Muscle layer of duodenum (tissue), 2 donors: Measurements from ENCODE around the gene G2E3.
"Not testable (repeated sequence)": the region's sequence is repeated elsewhere in the genome, so short reads cannot be mapped to it uniquely, and the experiment has no call there.

Source experiments
- H3K27ac ChIP-seq: one replicate; pipeline ENCODE4 v1.7.0; 2013; ENCODE audit warnings: mild to moderate bottlenecking, low read length
- H3K27me3 ChIP-seq: one replicate; pipeline ENCODE4 v1.7.0; 2013; ENCODE audit warnings: low read depth, mild to moderate bottlenecking, control low read depth, low read length
- H3K36me3 ChIP-seq, 2 donors: one replicate each; pipeline ENCODE4 v1.7.0; 2013; ENCODE audit warnings: low read length in 2 of 2, control low read depth in 1 of 2, mild to moderate bottlenecking in 1 of 2; ENCODE audit not compliant: insufficient read depth in 2 of 2, control insufficient read depth in 1 of 2
- H3K4me1 ChIP-seq, 2 donors: one replicate each; pipeline ENCODE4 v1.7.0; 2013; ENCODE audit warnings: low read length in 2 of 2, mild to moderate bottlenecking in 2 of 2, control low read depth in 1 of 2, moderate library complexity in 1 of 2; ENCODE audit not compliant: insufficient read depth in 2 of 2, control insufficient read depth in 1 of 2
- H3K4me3 ChIP-seq, 2 donors: one replicate each; pipeline ENCODE4 v1.7.0; 2013; ENCODE audit warnings: low read length in 2 of 2, low read depth in 1 of 2, mild to moderate bottlenecking in 1 of 2
- H3K9me3 ChIP-seq, 2 donors: one replicate each; pipeline ENCODE4 v1.7.0; 2013; ENCODE audit warnings: low read length in 2 of 2, control low read depth in 1 of 2, mild to moderate bottlenecking in 1 of 2; ENCODE audit not compliant: control insufficient read depth in 1 of 2
- donor health status: healthy.

Gene G2E3

DNA sequence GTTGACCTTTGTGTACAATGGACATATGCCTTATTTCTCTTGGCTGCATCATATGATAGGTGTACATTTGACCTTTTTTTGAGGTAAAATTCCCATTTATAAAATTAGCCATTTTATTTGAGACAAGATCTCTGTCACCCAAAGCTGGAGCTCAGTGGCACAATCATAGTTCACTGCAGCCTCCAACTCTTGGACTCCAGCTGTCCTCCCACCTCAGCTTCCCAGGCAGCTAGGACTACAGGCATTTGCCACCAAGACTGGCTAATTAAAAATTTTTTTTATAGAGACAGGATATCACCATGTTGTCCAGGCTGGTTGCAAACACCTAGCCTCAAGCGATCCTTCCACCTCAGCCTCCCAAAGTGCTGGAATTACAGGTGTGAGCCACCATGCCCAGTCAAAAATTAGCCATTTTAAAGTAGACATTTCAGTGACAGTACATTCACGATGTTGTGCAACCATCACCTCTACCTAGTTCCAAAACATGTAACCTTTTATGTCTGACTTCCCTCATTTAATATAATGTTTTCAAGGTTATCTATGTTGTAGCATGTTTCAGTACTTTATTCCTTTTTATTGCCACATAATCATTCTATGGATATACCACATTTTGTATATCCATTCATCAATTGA, 5.4 kb downstream of the G2E3 start:
- Histone ChIP-seq H3K4me3 (no peak overlapping the region), H3K27ac (no peak overlapping the region), H3K36me3 (peaks cover 0 to 4% of the 10 kb centered on the region in 2 donors), H3K9me3 (no peaks in the 10 kb centered on the region), H3K27me3 (no peaks in the 10 kb centered on the region), H3K4me1 (peaks cover 0 to 16% of the 10 kb centered on the region in 2 donors)

DNA sequence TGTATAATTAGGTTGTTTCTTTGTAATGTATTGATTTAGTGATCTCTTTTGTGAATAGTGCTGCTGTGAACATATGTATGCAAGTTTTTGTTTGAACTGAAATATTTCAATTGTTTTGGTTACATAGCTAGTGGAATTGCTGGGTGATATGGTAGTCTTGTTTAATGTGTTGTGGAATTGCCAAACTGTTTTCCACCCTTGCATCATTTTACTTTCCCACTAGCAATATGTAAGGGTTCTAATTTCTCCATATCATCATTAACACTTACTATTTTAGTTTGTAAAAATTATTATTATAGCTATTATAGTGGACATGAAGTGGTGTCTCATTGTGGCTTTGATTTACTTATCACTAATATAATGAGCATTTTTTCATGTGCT, 5.9 kb downstream of the G2E3 start:
- no peak overlapping the region for H3K4me3 ChIP-seq
- no peaks in the 10 kb centered on the region for H3K9me3 ChIP-seq
- peaks cover 0 to 15% of the 10 kb centered on the region in 2 donors for H3K4me1 ChIP-seq
- peaks cover 0 to 4% of the 10 kb centered on the region in 2 donors for H3K36me3 ChIP-seq
- H3K27ac ChIP-seq, result no peak overlapping the region
- H3K27me3 ChIP-seq, result no peaks in the 10 kb centered on the region

DNA sequence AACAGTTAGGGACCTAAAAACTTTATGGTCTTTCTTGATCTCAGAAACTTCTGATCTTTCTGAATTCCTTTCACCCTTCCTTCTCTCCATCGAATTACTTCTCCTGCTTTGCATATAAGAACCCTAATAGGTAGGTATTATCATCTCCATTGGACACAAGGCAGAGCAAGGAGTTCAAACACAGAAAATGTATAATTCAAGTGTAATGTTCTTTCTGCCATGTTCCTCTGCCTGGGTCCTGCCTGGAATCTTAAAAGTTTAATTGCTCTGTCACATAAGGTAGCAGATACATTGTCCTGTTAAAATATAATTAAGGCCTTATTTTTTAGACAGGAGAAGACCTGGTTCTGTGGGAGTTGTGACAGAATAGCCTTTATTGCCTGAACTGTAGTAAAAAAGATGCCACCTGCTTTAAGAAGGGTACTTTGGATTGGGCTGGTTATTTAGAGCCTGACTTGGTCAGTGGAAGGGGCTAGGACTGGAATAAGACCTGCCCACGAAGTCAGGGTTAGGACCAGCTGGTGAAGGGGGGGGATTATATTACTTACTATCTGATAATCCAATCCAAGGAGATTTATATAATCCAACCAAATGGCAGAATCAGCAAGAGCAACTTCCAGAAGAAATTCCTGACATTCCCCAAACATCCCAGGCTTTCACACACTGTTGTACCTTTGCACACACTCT, 10.4 kb downstream of the G2E3 start:
- H3K27ac ChIP-seq, result no peak overlapping the region
- H3K36me3 ChIP-seq, result no peaks in the 10 kb centered on the region
- H3K27me3 ChIP-seq, result no peaks in the 10 kb centered on the region
- H3K4me1 ChIP-seq, result peaks cover 0 to 6% of the 10 kb centered on the region in 2 donors
- H3K4me3 ChIP-seq, result no peak overlapping the region
- no peaks in the 10 kb centered on the region for H3K9me3 ChIP-seq

DNA sequence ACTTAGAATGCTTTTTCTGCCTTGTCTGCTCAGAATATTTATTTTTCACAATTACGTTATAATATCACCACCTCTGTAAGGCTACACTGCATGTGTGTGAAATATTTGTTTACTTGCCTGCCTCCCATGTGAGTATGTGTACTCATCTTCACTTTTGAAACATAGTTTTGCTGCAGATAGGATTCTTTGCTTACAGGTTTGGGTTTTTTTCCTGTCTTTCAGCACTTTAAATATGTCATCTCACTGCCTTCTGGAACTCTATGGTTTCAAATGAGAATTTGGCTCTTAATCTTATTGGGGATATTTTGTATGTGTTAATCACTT, 10.9 kb downstream of the G2E3 start:
- H3K27ac ChIP-seq, result no peak overlapping the region
- H3K4me3 ChIP-seq, result no peak overlapping the region
- H3K36me3 ChIP-seq, result no peaks in the 10 kb centered on the region
- no peaks in the 10 kb centered on the region for H3K27me3 ChIP-seq
- H3K9me3 ChIP-seq, result no peaks in the 10 kb centered on the region
- peaks cover 0 to 6% of the 10 kb centered on the region in 2 donors for H3K4me1 ChIP-seq

DNA sequence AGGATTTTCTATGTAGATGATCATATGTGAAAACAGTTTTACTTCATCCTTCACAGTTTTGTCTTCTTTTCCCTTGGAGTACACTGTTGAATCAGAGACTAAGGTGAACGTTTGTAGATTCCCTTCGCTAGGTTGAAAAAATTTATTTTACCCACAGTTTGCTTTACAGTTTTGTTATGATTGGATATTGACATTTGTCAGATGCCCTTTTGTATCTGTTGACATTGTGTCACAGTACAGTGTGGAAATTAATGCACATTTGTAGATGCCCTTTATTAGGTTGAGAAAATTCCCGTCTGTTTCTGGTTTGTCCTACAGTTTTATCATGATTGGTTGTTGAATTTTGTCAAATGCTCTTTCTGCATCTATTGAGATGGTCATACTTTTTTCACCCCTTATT, 13.3 kb downstream of the G2E3 start:
- H3K27ac ChIP-seq, result no peak overlapping the region
- H3K27me3 ChIP-seq, result no peaks in the 10 kb centered on the region
- no peaks in the 10 kb centered on the region for H3K36me3 ChIP-seq
- peaks cover 0 to 6% of the 10 kb centered on the region in 2 donors for H3K4me1 ChIP-seq
- no peak overlapping the region for H3K4me3 ChIP-seq
- no peaks in the 10 kb centered on the region for H3K9me3 ChIP-seq

DNA sequence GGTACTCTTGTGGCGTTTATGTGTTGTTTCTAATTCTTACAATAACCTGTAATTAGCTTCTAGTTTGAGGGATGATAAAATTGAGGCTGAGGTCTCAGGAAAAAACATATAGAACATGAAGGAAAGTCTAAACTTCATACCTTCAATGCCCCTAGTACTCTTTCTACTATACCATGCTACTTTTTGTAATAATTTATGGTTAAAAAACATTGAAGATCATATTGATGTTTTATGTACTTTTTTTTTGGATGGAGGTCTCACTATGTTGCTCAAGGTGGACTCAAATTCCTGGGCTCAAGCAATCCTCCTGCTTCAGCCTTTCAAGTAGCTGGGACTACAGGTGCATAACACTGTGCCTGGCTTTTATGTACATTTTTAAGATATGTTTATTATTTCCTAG, 13.8 kb downstream of the G2E3 start:
- Histone ChIP-seq H3K9me3 (no peaks in the 10 kb centered on the region), H3K4me3 (no peak overlapping the region), H3K27ac (no peak overlapping the region), H3K4me1 (peaks cover 0 to 6% of the 10 kb centered on the region in 2 donors), H3K27me3 (no peaks in the 10 kb centered on the region), H3K36me3 (no peaks in the 10 kb centered on the region)

DNA sequence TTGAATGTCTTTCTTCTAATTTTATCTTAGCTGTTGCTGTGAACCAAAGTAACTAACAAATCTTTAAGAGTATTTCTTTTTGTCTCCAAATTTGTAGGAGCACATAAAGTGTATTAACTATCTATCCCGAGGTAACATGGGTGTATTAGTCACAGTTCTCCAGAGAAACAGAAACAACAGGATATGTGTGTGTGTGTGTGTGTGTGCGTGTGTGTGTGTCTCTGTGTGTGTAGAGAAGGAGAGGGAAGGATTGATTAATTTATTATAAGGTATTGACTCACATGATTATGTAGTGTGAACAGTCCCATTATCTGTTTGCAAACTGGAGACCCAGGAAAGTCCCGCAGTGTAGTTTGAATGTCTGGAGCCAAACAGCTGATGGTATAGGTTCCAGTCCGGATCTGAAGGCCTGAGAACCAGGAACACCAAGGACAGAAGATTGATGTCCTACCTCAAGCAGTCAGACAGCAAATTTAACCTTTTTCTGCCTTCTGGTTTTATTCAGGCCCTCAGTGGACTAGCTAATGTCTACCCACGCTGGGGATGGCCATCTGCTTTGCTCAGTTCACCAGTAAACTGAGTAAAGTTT, 14.4 kb downstream of the G2E3 start:
- no peak overlapping the region for H3K27ac ChIP-seq
- H3K36me3 ChIP-seq, result no peaks in the 10 kb centered on the region
- no peaks in the 10 kb centered on the region for H3K27me3 ChIP-seq
- peaks cover 0 to 6% of the 10 kb centered on the region in 2 donors for H3K4me1 ChIP-seq
- H3K4me3 ChIP-seq, result no peak overlapping the region
- H3K9me3 ChIP-seq, result no peaks in the 10 kb centered on the region

DNA sequence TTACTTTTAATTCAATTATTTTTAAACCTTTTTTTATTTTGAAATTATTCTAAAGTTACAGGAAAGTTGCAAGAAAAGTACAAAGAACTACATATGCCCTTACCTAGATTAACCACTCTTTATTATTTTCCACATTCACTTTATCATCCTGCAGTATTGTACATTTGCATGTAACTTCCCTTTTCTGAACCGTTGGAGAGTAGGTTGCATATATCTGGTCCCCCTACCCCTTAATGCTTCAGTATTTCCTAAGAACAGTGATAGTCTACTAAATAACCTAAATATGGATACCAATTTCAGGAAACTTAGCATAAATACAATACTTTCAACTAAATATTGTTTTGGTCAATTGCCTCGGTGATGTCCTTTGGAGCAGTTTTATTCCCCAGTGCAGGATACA, 15.0 kb downstream of the G2E3 start:
- Histone ChIP-seq H3K4me1 (peaks cover 0 to 6% of the 10 kb centered on the region in 2 donors), H3K4me3 (no peak overlapping the region), H3K36me3 (no peaks in the 10 kb centered on the region), H3K9me3 (no peaks in the 10 kb centered on the region), H3K27ac (no peak overlapping the region), H3K27me3 (no peaks in the 10 kb centered on the region)

DNA sequence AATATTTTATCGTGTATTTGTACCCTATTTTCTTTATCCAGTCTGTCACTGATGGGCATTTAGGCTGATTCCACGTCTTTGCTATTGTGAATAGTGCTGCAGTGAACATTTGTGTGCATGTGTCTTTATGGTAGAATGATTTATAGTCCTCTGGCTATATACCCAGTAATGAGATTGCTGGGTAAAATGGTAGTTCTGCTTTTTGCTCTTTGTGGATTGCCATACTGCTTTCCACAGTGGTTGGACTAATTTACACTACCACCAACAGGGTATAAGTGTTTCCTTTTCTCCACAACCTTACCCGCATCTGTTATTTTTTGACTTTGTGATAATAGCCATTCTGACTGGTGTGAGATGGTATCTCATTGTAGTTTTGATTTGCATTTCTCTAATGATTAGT, 15.8 kb downstream of the G2E3 start:
- H3K4me3 ChIP-seq, H3K36me3 ChIP-seq, H3K4me1 ChIP-seq, H3K27ac ChIP-seq, H3K9me3 ChIP-seq, H3K27me3 ChIP-seq: not testable (repeated sequence)

DNA sequence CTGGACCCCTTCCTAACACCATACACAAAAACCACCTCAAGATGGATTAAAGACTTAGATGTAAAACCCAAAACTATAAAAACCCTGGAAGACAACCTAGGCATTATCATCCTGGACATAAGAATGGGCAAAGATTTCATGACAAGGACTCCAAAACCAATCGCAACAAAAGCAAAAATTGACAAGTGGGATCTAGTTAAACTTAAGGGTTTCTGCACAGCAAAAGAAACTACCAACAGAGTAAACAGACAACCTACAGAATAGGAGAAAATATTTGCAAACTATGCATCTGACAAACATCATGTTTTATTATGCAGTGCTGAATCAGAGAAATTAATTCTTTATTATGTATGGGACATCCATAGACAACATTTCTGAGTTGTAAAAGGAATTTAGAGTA, 17.4 kb downstream of the G2E3 start:
- not testable (repeated sequence) for H3K27ac ChIP-seq, H3K36me3 ChIP-seq, H3K27me3 ChIP-seq, H3K4me1 ChIP-seq, H3K9me3 ChIP-seq, H3K4me3 ChIP-seq

DNA sequence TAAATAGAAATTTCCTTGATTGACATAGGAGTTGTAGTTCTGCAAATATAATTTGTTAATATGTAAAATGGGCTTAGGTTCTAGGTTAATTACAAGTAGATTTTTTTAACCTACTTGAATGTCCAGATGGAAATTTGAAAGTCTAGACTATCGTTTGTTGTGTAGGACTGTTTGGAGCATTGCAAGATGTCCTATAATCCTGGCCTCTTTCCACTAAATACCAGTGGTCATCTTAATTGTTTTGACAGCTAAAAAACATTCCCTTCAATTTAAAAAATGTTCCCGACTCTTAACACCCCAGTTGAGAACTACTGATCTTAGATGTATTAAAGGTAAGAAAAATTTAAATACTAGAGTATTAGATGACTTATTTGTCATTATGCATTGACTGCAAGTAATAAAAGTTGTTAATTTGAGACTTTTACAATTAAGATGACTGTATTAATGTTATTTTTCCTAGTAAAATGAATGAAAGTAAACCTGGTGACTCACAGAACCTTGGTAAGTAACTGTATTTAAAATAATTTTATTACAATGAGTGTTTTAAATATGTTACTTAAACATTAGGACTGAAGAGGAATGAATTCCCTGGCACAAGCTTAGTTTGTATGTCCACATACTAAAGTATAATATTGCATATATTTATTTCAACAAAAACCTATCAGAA, 21.8 kb downstream of the G2E3 start:
- H3K4me3 ChIP-seq, result no peak overlapping the region
- H3K27ac ChIP-seq, result no peak overlapping the region
- no peaks in the 10 kb centered on the region for H3K27me3 ChIP-seq
- peaks cover 0 to 1% of the 10 kb centered on the region in 2 donors for H3K36me3 ChIP-seq
- H3K4me1 ChIP-seq, result no peaks in the 10 kb centered on the region
- H3K9me3 ChIP-seq, result no peaks in the 10 kb centered on the region
